SHP77 (cell line): ENCODE results near the gene TMEM63A.
"Not testable (repeated sequence)": the region's sequence is repeated elsewhere in the genome, so short reads cannot be mapped to it uniquely, and the experiment has no call there.

Experiments used
- DNase-seq, 2 experiments: peaks; one replicate each; lab custom pipeline; 2025; lab: John Stamatoyannopoulos, UW

TMEM63A gene

GRCh38 chr1:225819346-225820192 lies 62.6 kb downstream of the TMEM63A start:
- DNase-seq: no peak

GRCh38 chr1:225818229-225818628 lies 64.0 kb downstream of the TMEM63A start:
- no peak for DNase-seq

DNA sequence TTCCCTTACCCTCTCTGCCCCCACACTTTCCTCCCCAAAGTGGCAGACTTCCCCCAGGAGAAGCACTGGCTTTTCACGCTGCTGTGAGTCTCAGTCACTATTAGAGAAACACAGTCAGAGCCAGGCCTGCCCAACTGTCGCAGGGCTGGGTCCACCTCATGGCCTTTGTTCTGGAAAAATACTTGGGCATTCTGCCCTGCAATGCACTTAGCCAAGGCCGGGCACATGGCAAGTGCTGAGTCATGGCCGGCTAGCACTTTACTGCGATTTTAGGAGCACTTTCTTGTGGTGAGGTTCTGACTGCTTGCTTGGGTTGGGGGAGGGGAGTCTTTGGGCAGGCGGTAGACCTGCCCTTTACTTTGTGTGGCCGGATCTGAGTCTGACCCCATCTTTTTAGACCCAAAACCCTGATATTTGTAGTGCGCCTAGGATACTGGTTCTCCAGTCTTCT lies 64.5 kb downstream of the TMEM63A start:
- peak in 1 of 2 experiments; percentile 57 for DNase-seq

DNA sequence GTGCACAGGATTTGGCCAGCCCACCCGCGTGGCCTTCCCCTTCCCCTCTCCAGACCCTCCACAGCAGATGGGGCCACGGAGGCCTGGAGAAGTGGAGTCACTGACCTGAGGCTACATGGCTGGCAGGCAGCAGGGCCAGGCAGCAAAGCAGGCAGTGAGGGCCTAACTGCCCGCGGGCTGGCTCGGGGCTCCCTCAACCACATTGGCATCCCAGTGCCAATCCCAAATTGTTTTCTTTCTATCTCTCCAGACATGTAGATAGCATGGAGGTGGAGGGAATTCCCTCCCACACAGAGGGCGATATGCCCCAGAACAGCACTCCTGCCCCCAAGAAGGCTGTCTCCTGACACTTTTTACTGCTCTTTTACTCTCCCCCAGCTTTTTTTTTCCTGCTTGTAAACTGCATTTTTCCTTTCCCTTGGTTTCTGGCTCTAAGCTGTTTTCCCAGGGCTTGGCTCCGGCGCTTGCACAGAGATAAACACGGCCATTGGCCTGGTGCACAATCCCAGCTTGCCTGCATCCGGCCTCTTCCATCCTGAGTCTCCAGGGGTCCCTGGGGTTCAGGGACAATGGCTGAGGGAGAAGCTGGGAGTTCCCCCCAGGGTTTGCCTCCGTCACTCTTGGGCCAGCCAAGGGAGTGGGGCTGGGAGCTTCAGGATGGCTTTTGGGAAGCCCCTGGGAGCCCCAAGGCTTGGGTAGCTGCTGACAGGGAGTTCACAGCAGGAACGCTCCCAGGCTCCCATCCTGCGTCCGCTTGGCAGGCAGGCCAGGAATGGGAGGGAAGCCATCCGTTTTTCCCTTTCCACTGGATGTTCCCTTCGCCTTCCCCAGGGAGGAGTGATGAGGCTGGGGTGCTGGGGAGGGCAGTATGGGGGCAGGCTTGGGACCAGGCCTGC lies 65.3 kb downstream of the TMEM63A start:
- DNase-seq: no peak

- no peak for DNase-seq
Measured at GRCh38 chr1:225815526-225816178, 66.5 kb downstream of the TMEM63A start.

GRCh38 chr1:225815090-225815489 lies 67.1 kb downstream of the TMEM63A start:
- not testable (repeated sequence) for DNase-seq

DNA sequence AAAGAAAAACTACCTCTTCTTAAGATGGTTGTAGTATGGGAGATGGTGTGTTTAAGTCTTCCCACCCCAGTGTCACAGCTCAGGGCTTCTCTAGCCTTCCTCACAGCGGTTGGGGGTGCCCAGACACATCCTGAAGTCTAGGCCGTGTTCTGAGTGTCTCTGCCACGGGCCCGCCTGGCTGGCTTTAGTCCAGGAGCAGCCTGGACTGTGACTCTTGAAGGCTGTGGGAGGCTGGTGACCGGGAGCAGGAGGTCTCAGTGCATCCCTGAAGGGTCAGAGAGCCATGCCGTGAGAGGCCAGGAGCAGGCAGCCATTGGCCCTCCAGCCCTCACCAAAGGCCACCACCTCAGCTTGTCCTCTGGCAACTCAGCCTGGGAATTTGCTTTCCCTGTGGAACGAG lies 67.8 kb downstream of the TMEM63A start:
- DNase-seq: no peak

GRCh38 chr1:225813214-225813964 lies 68.8 kb downstream of the TMEM63A start:
- peak; percentile 54 to 60 for DNase-seq

DNA sequence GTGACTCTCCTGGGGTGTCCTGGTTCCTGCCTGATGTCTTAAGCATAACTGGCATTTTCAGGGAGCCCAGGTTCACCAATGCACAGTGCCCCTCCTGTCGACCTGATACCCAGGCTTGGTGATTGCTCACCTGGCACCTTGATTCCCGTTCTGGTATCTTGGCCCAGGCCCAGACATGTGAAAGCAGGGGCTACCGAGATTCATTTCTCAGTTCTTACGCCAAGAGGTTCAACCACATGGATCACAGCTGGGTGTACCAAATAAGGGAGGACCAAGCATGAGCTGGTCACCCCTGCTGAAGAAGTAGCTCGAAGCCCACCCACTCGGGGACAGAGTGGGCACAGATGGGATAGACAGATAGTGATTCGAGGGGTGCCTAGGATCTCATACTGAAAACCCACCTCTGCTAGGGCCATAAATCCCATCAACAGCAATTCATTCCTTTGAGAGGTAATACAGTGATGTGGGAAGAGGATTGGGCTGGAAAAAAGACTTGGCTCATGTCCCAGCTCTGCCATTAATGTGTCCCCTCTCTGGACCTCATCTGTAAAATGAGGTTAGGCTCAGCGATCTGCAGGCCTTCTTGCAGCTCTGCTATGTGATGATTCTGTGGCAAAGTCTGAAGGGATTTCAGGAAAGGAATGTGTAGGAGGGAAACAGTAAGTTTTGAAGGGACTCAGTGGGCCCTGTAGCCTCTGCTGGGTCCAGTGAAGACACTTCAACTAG lies 69.5 kb downstream of the TMEM63A start:
- no peak for DNase-seq

DNA sequence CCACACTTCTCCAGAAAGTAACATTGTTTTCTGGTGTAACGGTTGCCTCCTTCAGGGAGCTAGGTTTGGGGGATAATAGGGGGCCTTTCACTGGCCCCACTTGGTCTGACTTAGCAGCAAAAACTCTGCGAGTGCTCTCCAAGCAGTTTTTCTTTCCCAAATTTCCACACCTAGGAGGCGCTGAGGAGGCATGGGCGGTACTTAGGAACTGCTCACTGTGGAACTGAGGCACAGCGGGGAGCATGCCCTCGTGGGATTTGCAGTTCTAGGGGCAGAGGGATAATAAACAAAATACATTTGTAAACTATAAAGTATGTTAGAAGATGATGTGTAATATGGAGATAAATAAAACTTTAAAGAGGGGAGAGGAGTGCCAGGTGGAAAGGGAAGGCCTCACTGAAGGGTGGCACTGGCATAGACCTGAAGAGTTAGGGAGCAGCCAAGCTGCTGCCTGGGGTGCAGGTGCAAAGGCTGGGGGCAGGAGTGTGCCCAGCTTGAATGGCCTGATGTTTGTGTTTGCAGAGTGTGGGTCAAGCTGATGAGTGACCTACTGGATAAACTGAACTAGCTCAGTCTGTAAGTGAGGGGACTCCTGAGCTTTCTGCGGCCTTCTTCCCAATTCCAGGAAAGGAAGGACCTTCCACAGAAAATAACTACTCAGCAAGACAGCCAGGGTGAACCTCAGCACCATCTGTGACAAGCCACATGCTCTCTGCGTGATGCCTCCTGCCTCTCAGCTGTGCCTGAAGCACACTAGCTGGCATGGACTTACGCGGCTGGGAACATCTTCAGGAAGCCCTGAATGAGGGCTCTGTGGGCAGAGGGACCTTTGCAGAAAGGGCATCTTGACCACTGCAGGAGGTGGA lies 70.3 kb downstream of the TMEM63A start:
- DNase-seq: no peak

DNA sequence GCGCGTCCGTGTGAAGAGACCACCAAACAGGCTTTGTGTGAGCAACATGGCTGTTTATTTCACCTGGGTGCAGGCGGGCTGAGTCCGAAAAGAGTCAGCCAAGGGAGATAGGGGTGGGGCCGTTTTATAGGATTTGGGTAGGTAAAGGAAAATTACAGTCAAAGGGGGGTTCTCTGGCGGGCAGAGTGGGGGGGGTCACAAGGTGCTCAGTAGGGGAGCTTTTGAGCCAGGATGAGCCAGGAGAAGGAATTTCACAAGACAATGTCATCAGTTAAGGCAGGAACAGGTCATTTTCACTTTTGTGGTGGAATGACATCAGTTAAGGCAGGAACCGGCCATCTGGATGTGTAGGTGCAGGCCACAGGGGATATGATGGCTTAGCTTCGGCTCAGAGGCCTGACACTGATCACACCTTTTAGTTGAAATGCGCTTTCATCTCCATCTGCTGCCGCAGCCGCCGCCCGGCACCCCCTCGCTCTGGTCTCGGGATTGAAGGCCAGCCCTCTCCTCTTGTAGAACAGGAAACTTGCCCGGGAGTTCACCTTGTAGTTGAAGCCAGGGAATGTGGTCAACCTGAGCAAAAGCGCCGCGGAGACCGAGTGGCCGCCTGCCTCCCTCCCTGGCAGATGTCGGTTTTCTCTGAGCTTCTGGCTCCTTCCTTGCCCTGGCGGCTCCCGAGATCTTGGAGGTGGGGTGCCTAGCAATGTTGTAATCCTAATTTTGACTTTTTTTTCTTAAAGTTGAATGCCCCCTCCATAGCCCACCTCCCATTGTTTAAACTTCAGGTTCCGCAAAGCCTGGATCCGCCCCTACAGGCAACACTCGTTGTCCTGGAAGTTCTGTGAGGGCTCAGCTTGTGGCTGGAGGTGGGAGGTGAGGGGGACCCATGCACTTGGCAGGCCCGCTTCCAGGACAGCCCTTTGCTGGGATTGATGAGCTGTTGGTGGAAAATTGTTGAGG lies 71.3 kb downstream of the TMEM63A start:
- DNase-seq: not testable (repeated sequence)

GRCh38 chr1:225809842-225810578 lies 72.2 kb downstream of the TMEM63A start, which contains the start of gene EPHX1:
Gene EPHX1, plus strand, starts transcription at chr1:225810124. Its CDS starts 18,606 bp downstream, at chr1:225828730.
- DNase-seq: peak; percentile 77 to 84

GRCh38 chr1:225808136-225808535 lies 74.0 kb downstream of the TMEM63A start:
- no peak for DNase-seq

DNA sequence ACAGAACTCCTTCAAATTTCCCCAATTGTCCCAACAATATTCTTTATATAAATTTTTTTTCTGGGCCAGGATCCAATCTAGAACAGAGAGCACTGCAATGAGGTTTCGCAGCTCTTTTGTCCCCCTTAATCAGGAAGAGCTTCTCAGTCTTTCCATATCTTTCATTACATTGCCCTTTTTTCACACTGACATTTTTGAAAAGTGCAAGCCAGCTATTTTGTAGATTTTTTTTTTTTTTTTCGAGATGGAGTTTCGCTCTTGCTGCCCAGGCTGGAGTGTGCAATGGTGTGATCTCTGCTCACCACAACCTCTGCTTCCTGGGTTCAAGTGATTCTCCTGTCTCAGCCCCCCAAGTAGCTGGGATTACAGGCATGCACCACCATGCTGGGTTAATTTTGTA lies 75.4 kb downstream of the TMEM63A start:
- not testable (repeated sequence) for DNase-seq

GRCh38 chr1:225806249-225806648 lies 75.9 kb downstream of the TMEM63A start:
- DNase-seq: no peak

GRCh38 chr1:225801146-225801545 lies 81.0 kb downstream of the TMEM63A start:
- DNase-seq: not testable (repeated sequence)

- not testable (repeated sequence) for DNase-seq
Measured at GRCh38 chr1:225796097-225796496, 86.1 kb downstream of the TMEM63A start.
